ENCODE measurements around the gene OPRPN. TPM values are rescaled to one million over a fixed set of nuclear protein-coding genes. Genes with fewer than 3 reads are reported as not detected.

Gene OPRPN
- total and polyA plus RNA-seq, 3 donors from 2014 or later = 0.61 TPM; not detected in 2

GRCh38 chr4:70364002-70364401 lies 33.7 kb upstream of the OPRPN start:
- DNase-seq = no peak
- H3K27me3 ChIP-seq = no peaks in the 10 kb centered on the region
- no peaks in the 10 kb centered on the region for H3K4me1 ChIP-seq
- TF ChIP-seq POLR2A (IDR thresholded peaks at IDR 0.05) (no peak), CTCF (IDR thresholded peaks at IDR 0.05) (no peak)
- intact Hi-C loops (cut with DNase I; ENCODE audit: low total_unique reads) = no loop called here
- no peak overlapping the region for H3K4me3 ChIP-seq
- WGBS, 2 donors = 71% methylated on average over 5 of the region's 5 CpGs
- no peak overlapping the region for H3K27ac ChIP-seq
- no peaks in the 10 kb centered on the region for H3K9me3 ChIP-seq
- H3K36me3 ChIP-seq (ENCODE audit: low read depth, missing control alignments) = no peaks in the 10 kb centered on the region

- H3K4me1 ChIP-seq = no peaks in the 10 kb centered on the region
- H3K9me3 ChIP-seq = no peaks in the 10 kb centered on the region
- no peak for DNase-seq
- H3K36me3 ChIP-seq (ENCODE audit: low read depth, missing control alignments) = no peaks in the 10 kb centered on the region
- no peaks in the 10 kb centered on the region for H3K27me3 ChIP-seq
- 39 to 49% methylated on average over 2 of the region's 2 CpGs for WGBS, 2 donors
- no peak overlapping the region for H3K4me3 ChIP-seq
- intact Hi-C loops (cut with DNase I; ENCODE audit: low total_unique reads) = no loop called here
- H3K27ac ChIP-seq = no peak overlapping the region
- TF ChIP-seq POLR2A (IDR thresholded peaks at IDR 0.05) (no peak), CTCF (IDR thresholded peaks at IDR 0.05) (no peak)
Measured at GRCh38 chr4:70365479-70365878, 32.3 kb upstream of the OPRPN start.

GRCh38 chr4:70367813-70368212 lies 29.9 kb upstream of the OPRPN start:
- intact Hi-C loops (cut with DNase I; ENCODE audit: low total_unique reads) = no loop called here
- Histone ChIP-seq H3K9me3 (no peaks in the 10 kb centered on the region), H3K4me3 (no peak overlapping the region), H3K27ac (no peak overlapping the region), H3K27me3 (no peaks in the 10 kb centered on the region), H3K4me1 (no peaks in the 10 kb centered on the region), H3K36me3 (ENCODE audit: low read depth, missing control alignments) (no peaks in the 10 kb centered on the region)
- TF ChIP-seq CTCF (IDR thresholded peaks at IDR 0.05) (no peak), POLR2A (IDR thresholded peaks at IDR 0.05) (no peak)
- no peak for DNase-seq
- WGBS, 2 donors = 94 to 95% methylated on average over 1 of the region's 1 CpG

GRCh38 chr4:70371987-70372386 lies 25.8 kb upstream of the OPRPN start:
- no peak overlapping the region for H3K27ac ChIP-seq
- no peaks in the 10 kb centered on the region for H3K9me3 ChIP-seq
- no peak for TF ChIP-seq POLR2A (IDR thresholded peaks at IDR 0.05)
- TF ChIP-seq CTCF (IDR thresholded peaks at IDR 0.05) = no peak
- 73 to 85% methylated on average over 4 of the region's 4 CpGs for WGBS, 2 donors
- no peaks in the 10 kb centered on the region for H3K27me3 ChIP-seq
- intact Hi-C loops (cut with DNase I; ENCODE audit: low total_unique reads) = no loop called here
- no peak for DNase-seq
- no peak overlapping the region for H3K4me3 ChIP-seq
- no peaks in the 10 kb centered on the region for H3K4me1 ChIP-seq
- no peaks in the 10 kb centered on the region for H3K36me3 ChIP-seq (ENCODE audit: low read depth, missing control alignments)

GRCh38 chr4:70372760-70373159 lies 25.0 kb upstream of the OPRPN start:
- H3K36me3 ChIP-seq (ENCODE audit: low read depth, missing control alignments) = no peaks in the 10 kb centered on the region
- H3K27me3 ChIP-seq = no peaks in the 10 kb centered on the region
- intact Hi-C loops (cut with DNase I; ENCODE audit: low total_unique reads) = no loop called here
- H3K9me3 ChIP-seq = no peaks in the 10 kb centered on the region
- WGBS, 2 donors = 32 to 45% methylated on average over 3 of the region's 3 CpGs
- TF ChIP-seq POLR2A (IDR thresholded peaks at IDR 0.05) (no peak), CTCF (IDR thresholded peaks at IDR 0.05) (no peak)
- H3K4me1 ChIP-seq = no peaks in the 10 kb centered on the region
- no peak for DNase-seq
- peak overlapping the region in 1 of 2 donors; percentile 5 for H3K4me3 ChIP-seq
- no peak overlapping the region for H3K27ac ChIP-seq

Measured in testis (tissue), 3 donors.